Fibroblast of skin of left quadriceps (primary cell): Measurements from ENCODE around the gene FAM72A.
"Not testable (repeated sequence)": the region's sequence is repeated elsewhere in the genome, so short reads cannot be mapped to it uniquely, and the experiment has no call there.

Experiments
- DNase-seq, 2 experiments: peaks; one replicate each; pipeline ENCODE4 v3.0.0-alpha.2; 2013; ENCODE audit warnings: low read depth in 2 of 2

FAM72A gene

DNA sequence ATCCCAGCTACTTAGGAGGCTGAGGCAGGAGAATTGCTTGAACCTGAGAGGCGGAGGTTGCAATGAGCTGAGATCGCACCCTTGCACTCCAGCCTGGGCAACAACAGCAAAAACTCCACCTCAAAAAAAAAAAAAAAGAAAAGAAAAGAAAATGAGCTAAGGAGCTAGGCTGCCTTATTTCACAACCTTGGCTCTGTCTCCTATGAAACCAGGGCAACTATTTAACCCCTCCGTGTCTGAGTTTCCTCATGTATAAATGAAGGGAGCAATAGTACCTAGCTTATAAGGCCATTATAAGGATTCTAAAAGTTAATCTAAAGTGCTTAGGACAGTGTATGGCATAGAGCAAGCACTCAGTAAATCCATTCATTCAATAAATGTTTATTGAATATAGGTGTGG, 32.8 kb downstream of the FAM72A start:
- DNase-seq = not testable (repeated sequence)

- not testable (repeated sequence) for DNase-seq
These were observed 35.1 kb downstream of the FAM72A start for GRCh38 chr1:206167350-206168029.

- no peak for DNase-seq
These were observed 56.8 kb downstream of the FAM72A start for GRCh38 chr1:206145771-206146290.

DNA sequence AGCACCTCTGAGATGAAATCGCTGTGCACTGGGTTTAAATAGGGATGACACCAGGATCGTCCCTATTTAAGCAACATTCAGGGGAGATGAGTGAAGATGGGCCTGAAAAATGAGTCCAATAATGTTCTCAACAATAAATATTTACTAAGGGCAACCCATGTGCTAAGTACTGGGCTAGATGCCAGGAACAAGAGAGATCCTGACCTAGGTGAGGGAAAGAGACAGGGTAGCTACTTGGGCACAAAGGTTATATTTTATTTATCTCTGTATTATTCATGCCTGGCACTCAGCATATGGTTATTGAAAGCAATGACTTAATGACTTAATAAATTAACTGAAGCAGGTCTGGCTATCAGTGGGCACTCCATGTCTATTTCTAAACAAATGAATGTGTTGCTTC, 58.0 kb downstream of the FAM72A start:
- DNase-seq = no peak

- DNase-seq = no peak
These were observed 59.0 kb downstream of the FAM72A start for GRCh38 chr1:206143537-206144172.

- no peak for DNase-seq
These were observed 59.9 kb downstream of the FAM72A start for GRCh38 chr1:206142770-206143169.

DNA sequence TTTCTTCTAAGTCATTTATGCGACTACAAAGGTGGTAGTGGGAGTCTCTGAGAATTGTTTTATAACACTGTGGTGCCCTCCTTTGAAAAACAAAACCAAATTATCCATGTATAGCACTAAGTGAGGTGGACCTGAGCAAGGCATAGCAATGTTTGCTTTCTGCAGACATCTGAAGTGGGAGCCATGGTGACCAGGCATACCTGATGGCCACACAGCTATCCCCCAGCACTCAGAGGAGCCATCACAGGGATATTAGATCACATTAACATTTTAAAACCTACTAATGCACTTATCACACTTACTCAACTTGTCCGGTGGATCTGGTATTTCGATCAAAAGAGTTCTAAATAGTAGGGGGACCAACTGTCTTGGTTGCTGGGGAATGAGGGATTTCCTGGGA, 60.6 kb downstream of the FAM72A start:
- DNase-seq = no peak

DNA sequence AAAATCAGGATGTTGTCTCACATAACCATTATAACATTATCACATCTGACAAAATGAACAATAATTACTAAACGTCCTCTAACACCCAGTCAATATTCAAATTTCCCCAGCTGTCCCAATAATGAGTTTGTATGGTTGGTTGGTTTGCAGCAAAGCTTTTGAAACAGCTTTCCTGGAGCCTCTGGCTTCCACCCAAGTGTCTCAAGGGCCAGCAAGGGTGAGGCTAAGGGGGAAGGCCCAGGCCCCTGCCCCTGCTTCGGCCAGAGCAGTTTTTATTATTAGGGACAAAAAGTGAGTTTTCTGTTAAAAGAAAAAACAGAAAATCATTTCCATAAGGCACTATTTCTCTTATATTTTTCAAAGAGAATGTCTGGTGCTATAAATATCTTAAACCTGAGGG, 66.4 kb downstream of the FAM72A start:
- no peak for DNase-seq
